ENCODE data around the gene SLC17A7. TPM values are rescaled to one million over a fixed set of nuclear protein-coding genes. Genes with fewer than 3 reads are reported as not detected.

Gene SLC17A7
- total RNA-seq, 2 experiments from 2014 or later, result 0.16 TPM; not detected in 1

GRCh38 chr19:49398931-49399330 is 42.4 kb downstream of the SLC17A7 start:
- no peaks in the 10 kb centered on the region for H3K9me3 Mint-ChIP-seq (ENCODE audit: insufficient read depth)

GRCh38 chr19:49398001-49398615 is 43.2 kb downstream of the SLC17A7 start:
- H3K36me3 Mint-ChIP-seq (ENCODE audit: low read depth), result no peaks in the 10 kb centered on the region
- peaks cover 8% of the 10 kb centered on the region for H3K27me3 Mint-ChIP-seq (ENCODE audit: low read depth)
- DNase-seq (no peak), ATAC-seq (no peak)
- CTCF ChIA-PET, result no interaction called here
- POLR2A ChIA-PET, result interaction anchor here (0.6 kb wide), 1 partner anchor 169 kb away, joined by 3 read pairs; no protein-coding TSS in a partner anchor
- no peaks in the 10 kb centered on the region for H3K9me3 Mint-ChIP-seq (ENCODE audit: insufficient read depth)
- H3K27ac Mint-ChIP-seq, result peak overlapping the region; percentile 55
- H3K4me1 Mint-ChIP-seq (ENCODE audit: low read depth), result peaks cover 12% of the 10 kb centered on the region
- no peak overlapping the region for H3K4me3 Mint-ChIP-seq

More at GRCh38 chr19:49398931-49399330, 42.4 kb downstream of the SLC17A7 start:
- ATAC-seq, result no peak
- ChIA-PET CTCF (no interaction called here), POLR2A (no interaction called here)
- Mint-ChIP-seq H3K4me1 (ENCODE audit: low read depth) (peaks cover 17% of the 10 kb centered on the region), H3K36me3 (ENCODE audit: low read depth) (no peaks in the 10 kb centered on the region), H3K27me3 (ENCODE audit: low read depth) (peaks cover 8% of the 10 kb centered on the region), H3K4me3 (no peak overlapping the region), H3K27ac (no peak overlapping the region)
- DNase-seq, result no peak

DNA sequence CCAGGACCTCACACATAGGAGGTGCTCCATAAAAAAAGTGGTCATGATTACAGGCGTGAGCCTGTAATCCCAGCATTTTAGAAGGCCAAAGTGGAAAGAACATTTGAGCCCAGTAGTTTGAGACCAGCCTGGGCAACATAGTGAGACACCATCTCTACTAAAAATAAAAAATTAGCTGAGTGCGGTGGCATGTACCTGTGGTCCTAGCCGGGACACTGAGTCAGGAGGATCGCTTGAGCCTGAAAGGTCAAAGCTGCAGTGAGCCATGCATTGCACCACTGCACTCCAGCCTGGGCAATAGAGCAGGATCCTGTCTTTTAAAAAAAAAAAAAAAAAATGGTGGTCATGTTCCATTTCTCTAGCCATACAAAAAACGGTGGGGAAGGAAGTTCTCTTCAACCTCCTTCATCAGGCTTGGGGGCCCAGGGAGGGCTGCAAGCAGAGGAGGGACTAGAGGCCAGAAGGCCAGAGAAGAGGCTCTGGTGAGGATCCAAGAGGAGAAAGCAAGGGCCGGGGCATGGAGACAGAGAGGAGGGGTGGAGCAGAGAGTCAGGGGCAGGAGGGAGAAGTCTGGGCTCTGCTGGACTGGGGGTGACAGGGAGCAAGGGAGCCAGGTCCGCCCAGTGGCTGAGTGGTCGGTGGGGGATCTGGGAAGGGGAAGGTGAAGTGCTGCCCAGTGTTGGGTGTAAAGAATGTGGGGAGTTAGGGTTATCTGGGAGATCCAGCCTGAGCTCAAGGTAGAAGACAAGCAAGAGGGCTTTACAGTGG is 44.4 kb downstream of the SLC17A7 start:
- Mint-ChIP-seq H3K4me3 (no peak overlapping the region), H3K27ac (no peak overlapping the region), H3K36me3 (ENCODE audit: low read depth) (no peaks in the 10 kb centered on the region), H3K27me3 (ENCODE audit: low read depth) (peaks cover 8% of the 10 kb centered on the region), H3K9me3 (ENCODE audit: insufficient read depth) (no peaks in the 10 kb centered on the region), H3K4me1 (ENCODE audit: low read depth) (peaks cover 18% of the 10 kb centered on the region)
- ChIA-PET CTCF (no interaction called here), POLR2A (no interaction called here)
- no peak for ATAC-seq
- DNase-seq, result no peak

- H3K4me1 Mint-ChIP-seq (ENCODE audit: low read depth), result peaks cover 27% of the 10 kb centered on the region
- H3K27me3 Mint-ChIP-seq (ENCODE audit: low read depth), result peaks cover 8% of the 10 kb centered on the region
- POLR2A ChIA-PET, result no interaction called here
- CTCF ChIA-PET, result interaction anchor here (0.7 to 0.9 kb wide), 2 partner anchors 26 to 75 kb away, joined by 3 read pairs; no protein-coding TSS in a partner anchor
- H3K4me3 Mint-ChIP-seq, result no peak overlapping the region
- no peak overlapping the region for H3K27ac Mint-ChIP-seq
- ATAC-seq (no peak), DNase-seq (no peak)
- no peaks in the 10 kb centered on the region for H3K36me3 Mint-ChIP-seq (ENCODE audit: low read depth)
- no peaks in the 10 kb centered on the region for H3K9me3 Mint-ChIP-seq (ENCODE audit: insufficient read depth)
These were observed 45.5 kb downstream of the SLC17A7 start for GRCh38 chr19:49395581-49396407.

DNA sequence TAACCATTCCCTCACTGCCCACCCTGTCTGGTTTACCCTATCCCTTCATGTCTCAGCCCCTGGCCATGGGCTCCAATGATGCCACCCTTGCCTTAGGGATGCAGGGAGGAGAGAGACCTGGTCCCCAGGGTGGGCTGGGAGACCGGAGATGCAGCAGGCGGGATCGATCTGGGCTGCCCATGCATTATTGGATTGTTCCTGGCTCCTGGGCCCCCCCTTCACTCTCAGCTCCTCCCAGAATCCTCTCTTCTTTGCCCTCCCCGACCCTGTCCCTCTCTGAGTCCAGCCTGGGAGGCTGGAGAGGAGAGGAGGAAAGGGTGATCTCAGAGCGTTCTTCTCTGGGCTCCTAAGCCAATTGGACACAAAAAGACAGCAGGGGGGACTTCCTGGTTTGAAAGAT is 47.4 kb downstream of the SLC17A7 start:
- Mint-ChIP-seq H3K27me3 (ENCODE audit: low read depth) (peaks cover 8% of the 10 kb centered on the region), H3K36me3 (ENCODE audit: low read depth) (no peaks in the 10 kb centered on the region), H3K9me3 (ENCODE audit: insufficient read depth) (no peaks in the 10 kb centered on the region), H3K4me1 (ENCODE audit: low read depth) (peaks cover 27% of the 10 kb centered on the region), H3K27ac (no peak overlapping the region), H3K4me3 (no peak overlapping the region)
- DNase-seq (no peak), ATAC-seq (no peak)
- POLR2A ChIA-PET, result no interaction called here
- CTCF ChIA-PET, result interaction anchor here (1.0 to 1.3 kb wide), 2 partner anchors 16 to 82 kb away, joined by 3 to 4 read pairs; no protein-coding TSS in a partner anchor

DNA sequence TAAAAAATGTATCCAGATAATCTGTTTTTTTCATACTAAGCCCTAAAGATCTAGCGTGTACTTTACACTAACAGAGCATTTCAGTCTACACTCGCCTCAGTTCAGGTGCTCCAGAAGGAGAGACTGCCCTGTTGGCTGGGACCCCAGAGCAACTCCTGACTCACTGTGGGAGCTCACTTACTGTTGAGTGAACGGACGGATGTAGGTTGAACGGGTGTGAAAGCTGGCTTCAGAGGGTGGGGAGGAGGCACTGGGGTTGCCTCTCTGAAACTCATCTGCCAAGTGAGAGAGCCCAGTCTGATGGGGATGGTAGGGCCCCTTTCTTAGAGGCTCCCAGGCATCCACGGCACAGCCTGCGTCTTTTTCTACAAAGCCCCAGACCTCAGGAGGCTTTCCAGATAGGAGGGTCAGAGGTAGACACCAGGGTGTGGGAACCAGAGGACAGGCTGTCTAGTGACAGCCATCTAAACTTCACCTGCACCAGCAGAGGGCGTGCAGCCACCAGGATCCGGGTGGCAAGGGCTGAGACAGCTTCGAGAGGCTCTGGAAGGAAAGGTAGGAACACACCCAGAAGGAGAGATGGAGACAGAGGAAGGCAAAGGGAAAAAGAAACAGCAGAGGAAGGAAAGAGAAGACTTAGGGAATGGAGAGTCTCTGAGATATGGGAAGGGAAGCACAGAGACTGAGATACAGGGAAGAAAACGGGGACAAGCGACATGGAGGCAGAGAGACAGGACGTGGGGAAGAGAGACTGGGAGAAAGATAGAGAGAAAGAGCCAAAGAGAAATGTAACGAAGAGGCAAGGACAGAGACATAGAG is 49.5 kb downstream of the SLC17A7 start:
- no peak overlapping the region for H3K4me3 Mint-ChIP-seq

DNA sequence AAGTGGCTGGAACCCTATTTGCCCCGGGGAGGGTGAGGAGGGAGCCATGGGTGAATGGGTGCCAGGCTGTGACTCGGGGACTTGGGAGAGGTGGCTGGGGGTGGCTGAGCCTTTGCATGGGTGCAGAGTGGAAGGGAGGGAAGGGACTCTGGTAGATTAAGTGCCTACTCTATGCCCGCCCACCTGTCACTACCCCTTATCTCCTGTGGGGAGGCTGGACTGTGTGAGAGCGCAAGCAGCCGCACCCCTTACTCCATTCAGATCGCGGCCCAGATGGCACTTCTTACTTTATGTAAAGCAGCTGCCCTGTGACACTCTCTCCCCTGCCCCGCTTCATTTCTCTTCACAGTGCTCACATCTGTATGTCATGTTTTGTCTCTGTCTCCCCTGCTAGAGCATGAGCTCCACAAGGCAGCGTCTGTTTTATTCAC is 50.4 kb downstream of the SLC17A7 start:
- Mint-ChIP-seq H3K4me3 (no peak overlapping the region), H3K4me1 (ENCODE audit: low read depth) (peaks cover 24% of the 10 kb centered on the region), H3K36me3 (ENCODE audit: low read depth) (no peaks in the 10 kb centered on the region), H3K27ac (no peak overlapping the region), H3K27me3 (ENCODE audit: low read depth) (peaks cover 3% of the 10 kb centered on the region), H3K9me3 (ENCODE audit: insufficient read depth) (no peaks in the 10 kb centered on the region)
- ATAC-seq (no peak), DNase-seq (no peak)
- ChIA-PET POLR2A (interaction anchor here (0.6 to 1.0 kb wide), 2 partner anchors 18 to 30 kb away, joined by 3 to 5 read pairs; no protein-coding TSS in a partner anchor), CTCF (interaction anchor here (0.7 to 3.4 kb wide), 39 partner anchors 8 to 293 kb away, joined by 3 to 52 read pairs (median 5); partner anchors contain the start of genes ALDH16A1, FLT3LG, GFY and PIH1D1)

More for the DNA sequence above, 49.5 kb downstream of the SLC17A7 start:
- Mint-ChIP-seq H3K27ac (peak overlapping the region; percentile 22), H3K36me3 (ENCODE audit: low read depth) (no peaks in the 10 kb centered on the region), H3K4me1 (ENCODE audit: low read depth) (peaks cover 24% of the 10 kb centered on the region), H3K9me3 (ENCODE audit: insufficient read depth) (no peaks in the 10 kb centered on the region), H3K27me3 (ENCODE audit: low read depth) (peaks cover 4% of the 10 kb centered on the region)
- ATAC-seq (peak; percentile 96), DNase-seq (peak; percentile 86)
- ChIA-PET CTCF (interaction anchor here (0.7 to 3.4 kb wide), 39 partner anchors 8 to 294 kb away, joined by 3 to 52 read pairs (median 5); partner anchors contain the start of genes ALDH16A1, FLT3LG, GFY and PIH1D1), POLR2A (interaction anchor here (0.6 to 1.0 kb wide), 4 partner anchors 17 to 1863 kb away, joined by 3 to 5 read pairs (median 4); partner anchors contain the start of gene ALDH16A1)

DNA sequence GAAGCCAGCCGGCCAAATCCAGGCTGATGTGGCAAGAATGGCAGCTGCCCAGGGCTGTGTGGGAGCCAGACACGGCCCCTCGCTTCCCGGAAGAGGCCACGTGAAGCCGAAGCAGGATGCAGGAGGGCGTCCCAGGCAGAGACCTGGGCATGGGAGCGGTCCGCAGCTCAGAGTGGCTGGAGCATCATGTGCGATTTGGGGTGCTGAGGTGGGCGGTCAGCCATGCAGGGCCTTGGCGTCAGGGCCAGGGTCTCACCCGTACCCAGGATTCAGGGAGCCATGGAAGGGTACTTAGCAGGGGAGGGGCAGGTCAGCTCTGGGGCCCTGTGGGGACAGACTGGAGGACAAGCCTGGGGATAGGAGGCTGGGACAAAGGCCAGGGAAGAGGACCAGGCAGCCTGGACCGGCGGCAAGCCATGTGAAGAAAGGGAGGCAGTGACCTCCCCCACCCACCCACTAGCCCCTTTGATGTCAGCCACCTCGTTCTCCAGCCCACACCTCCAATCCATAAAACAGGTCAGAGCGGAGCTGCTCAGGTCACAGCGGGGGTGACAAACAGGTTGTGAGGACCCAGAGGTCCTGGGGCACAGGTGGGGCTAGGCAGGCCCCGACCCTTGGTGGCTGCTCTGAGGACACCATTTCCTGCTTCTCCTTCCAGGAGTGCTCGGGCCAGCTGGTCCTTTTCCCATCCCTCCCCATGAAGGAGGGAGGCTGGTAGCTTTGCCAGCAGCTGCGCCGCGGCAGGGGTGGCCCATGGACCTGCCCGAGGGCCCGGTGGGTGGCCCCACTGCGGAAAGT is 51.0 kb downstream of the SLC17A7 start:
- ATAC-seq (no peak), DNase-seq (no peak)
- CTCF ChIA-PET, result interaction anchor here (1.4 to 3.4 kb wide), 7 partner anchors 7 to 83 kb away, joined by 8 to 52 read pairs (median 15); partner anchors contain the start of genes FLT3LG and PTH2
- H3K9me3 Mint-ChIP-seq (ENCODE audit: insufficient read depth), result no peaks in the 10 kb centered on the region
- H3K4me3 Mint-ChIP-seq, result no peak overlapping the region
- no peak overlapping the region for H3K27ac Mint-ChIP-seq
- H3K27me3 Mint-ChIP-seq (ENCODE audit: low read depth), result peaks cover 2% of the 10 kb centered on the region
- peaks cover 24% of the 10 kb centered on the region for H3K4me1 Mint-ChIP-seq (ENCODE audit: low read depth)
- POLR2A ChIA-PET, result no interaction called here
- no peaks in the 10 kb centered on the region for H3K36me3 Mint-ChIP-seq (ENCODE audit: low read depth)

GRCh38 chr19:49389406-49389805 is 51.9 kb downstream of the SLC17A7 start:
- H3K27me3 Mint-ChIP-seq (ENCODE audit: low read depth), result peaks cover 2% of the 10 kb centered on the region
- no peak overlapping the region for H3K27ac Mint-ChIP-seq
- ATAC-seq (no peak), DNase-seq (no peak)
- H3K4me1 Mint-ChIP-seq (ENCODE audit: low read depth), result peaks cover 24% of the 10 kb centered on the region
- H3K4me3 Mint-ChIP-seq, result no peak overlapping the region
- ChIA-PET CTCF (interaction anchor here (3.4 kb wide), 1 partner anchor 80 kb away, joined by 51 read pairs; no protein-coding TSS in a partner anchor), POLR2A (no interaction called here)
- H3K9me3 Mint-ChIP-seq (ENCODE audit: insufficient read depth), result no peaks in the 10 kb centered on the region
- no peaks in the 10 kb centered on the region for H3K36me3 Mint-ChIP-seq (ENCODE audit: low read depth)

- POLR2A ChIA-PET, result no interaction called here
- CTCF ChIA-PET, result no interaction called here
- Mint-ChIP-seq H3K27ac (peak within 1 kb of the TSS; percentile 72), H3K36me3 (ENCODE audit: low read depth) (no peaks in the 10 kb centered on the region), H3K9me3 (ENCODE audit: insufficient read depth) (no peaks in the 10 kb centered on the region), H3K27me3 (ENCODE audit: low read depth) (peaks cover 5% of the 10 kb centered on the region), H3K4me1 (ENCODE audit: low read depth) (peaks cover 24% of the 10 kb centered on the region), H3K4me3 (no peak within 1 kb of the TSS)
- peak; percentile 80 for DNase-seq
- ATAC-seq, result peak; percentile 31
These were observed 53.4 kb downstream of the SLC17A7 start, which contains the start of gene KASH5 for GRCh38 chr19:49387936-49388372. KASH5 (plus strand) TSS chr19:49388249; CDS start chr19:49390884, 2,635 bp downstream.
